ENCODE data around the gene SSBP3. TPM values are rescaled to one million over a fixed set of nuclear protein-coding genes. Genes with fewer than 3 reads are reported as not detected.

SSBP3 gene
- total and polyA plus RNA-seq, 5 experiments from 2014 or later = 16.1 to 93.8 (median 19.8) TPM

- Mint-ChIP-seq H3K27ac (peak overlapping the region in 3 of 10 donors; percentile 19 to 89 (median 33)), H3K4me3 (no peak overlapping the region), H3K27me3 (no peaks in the 10 kb centered on the region), H3K9me3 (no peaks in the 10 kb centered on the region), H3K36me3 (peaks cover 0 to 31% (median 0%) of the 10 kb centered on the region in 3 donors), H3K4me1 (peaks cover 27 to 82% (median 57%) of the 10 kb centered on the region in 4 donors)
- DNase-seq = no peak
- ATAC-seq = no peak
- POLR2A ChIA-PET = no interaction called here
Measured at GRCh38 chr1:54342288-54342687, 63.9 kb downstream of the SSBP3 start.

- peak overlapping the region in 3 of 10 donors; percentile 52 to 89 (median 54) for H3K27ac Mint-ChIP-seq
Measured at GRCh38 chr1:54341763-54342162, 64.4 kb downstream of the SSBP3 start.

GRCh38 chr1:54340878-54341277, 65.3 kb downstream of the SSBP3 start:
- POLR2A ChIA-PET = interaction anchor here (1.0 kb wide), 1 partner anchor 12 kb away, joined by 3 read pairs; no protein-coding TSS in a partner anchor
- H3K9me3 Mint-ChIP-seq = no peaks in the 10 kb centered on the region
- peaks cover 0 to 34% (median 0%) of the 10 kb centered on the region in 3 donors for H3K36me3 Mint-ChIP-seq
- DNase-seq = no peak
- no peak for ATAC-seq
- peak overlapping the region in 1 of 10 donors; percentile 41 for H3K4me3 Mint-ChIP-seq
- peak overlapping the region in 5 of 10 donors; percentile 56 to 89 (median 80) for H3K27ac Mint-ChIP-seq
- peaks cover 29 to 86% (median 62%) of the 10 kb centered on the region in 4 donors for H3K4me1 Mint-ChIP-seq
- H3K27me3 Mint-ChIP-seq = no peaks in the 10 kb centered on the region

More at GRCh38 chr1:54341763-54342162, 64.4 kb downstream of the SSBP3 start:
- POLR2A ChIA-PET = no interaction called here
- Mint-ChIP-seq H3K36me3 (peaks cover 0 to 33% (median 0%) of the 10 kb centered on the region in 3 donors), H3K4me3 (no peak overlapping the region), H3K4me1 (peaks cover 27 to 85% (median 58%) of the 10 kb centered on the region in 4 donors), H3K9me3 (no peaks in the 10 kb centered on the region), H3K27me3 (no peaks in the 10 kb centered on the region)
- no peak for ATAC-seq
- DNase-seq = no peak

GRCh38 chr1:54340434-54340833, 65.8 kb downstream of the SSBP3 start:
- Mint-ChIP-seq H3K36me3 (peaks cover 0 to 34% (median 0%) of the 10 kb centered on the region in 3 donors), H3K4me3 (no peak overlapping the region), H3K4me1 (peaks cover 33 to 88% (median 64%) of the 10 kb centered on the region in 4 donors), H3K9me3 (no peaks in the 10 kb centered on the region), H3K27ac (peak overlapping the region in 3 of 10 donors; percentile 29 to 89 (median 43)), H3K27me3 (no peaks in the 10 kb centered on the region)
- DNase-seq = no peak
- POLR2A ChIA-PET = interaction anchor here (1.0 kb wide), 1 partner anchor 12 kb away, joined by 3 read pairs; no protein-coding TSS in a partner anchor
- no peak for ATAC-seq

GRCh38 chr1:54339126-54339525, 67.1 kb downstream of the SSBP3 start:
- H3K9me3 Mint-ChIP-seq = no peaks in the 10 kb centered on the region
- no peaks in the 10 kb centered on the region for H3K27me3 Mint-ChIP-seq
- H3K4me3 Mint-ChIP-seq = no peak overlapping the region
- ATAC-seq (no peak), DNase-seq (no peak)
- peak overlapping the region in 6 of 10 donors; percentile 26 to 76 (median 50) for H3K27ac Mint-ChIP-seq
- POLR2A ChIA-PET = no interaction called here
- H3K4me1 Mint-ChIP-seq = peaks cover 33 to 88% (median 67%) of the 10 kb centered on the region in 4 donors
- H3K36me3 Mint-ChIP-seq = peaks cover 0 to 26% (median 0%) of the 10 kb centered on the region in 3 donors

- H3K4me1 Mint-ChIP-seq = peaks cover 29 to 87% (median 64%) of the 10 kb centered on the region in 4 donors
- POLR2A ChIA-PET = no interaction called here
- DNase-seq (no peak), ATAC-seq (no peak)
- no peaks in the 10 kb centered on the region for H3K9me3 Mint-ChIP-seq
- no peaks in the 10 kb centered on the region for H3K27me3 Mint-ChIP-seq
- no peak overlapping the region for H3K4me3 Mint-ChIP-seq
- H3K36me3 Mint-ChIP-seq = peaks cover 0 to 22% (median 0%) of the 10 kb centered on the region in 3 donors
- H3K27ac Mint-ChIP-seq = peak overlapping the region in 8 of 10 donors; percentile 3 to 80 (median 62)
Measured at GRCh38 chr1:54338464-54338863, 67.7 kb downstream of the SSBP3 start.

GRCh38 chr1:54337928-54338327, 68.3 kb downstream of the SSBP3 start:
- Mint-ChIP-seq H3K4me1 (peaks cover 29 to 88% (median 65%) of the 10 kb centered on the region in 4 donors), H3K27ac (peak overlapping the region in 7 of 10 donors; percentile 1 to 80 (median 42)), H3K4me3 (peak overlapping the region in 2 of 10 donors; percentile 18 to 25), H3K36me3 (peaks cover 0 to 20% (median 0%) of the 10 kb centered on the region in 3 donors), H3K9me3 (no peaks in the 10 kb centered on the region), H3K27me3 (no peaks in the 10 kb centered on the region)
- DNase-seq (peak in 2 of 10 donors; percentile 16 to 36), ATAC-seq (peak; percentile 56 to 58)
- POLR2A ChIA-PET = interaction anchor here (0.6 kb wide), 1 partner anchor 53 kb away, joined by 3 read pairs; no protein-coding TSS in a partner anchor

- H3K9me3 Mint-ChIP-seq = no peaks in the 10 kb centered on the region
Measured at GRCh38 chr1:54337034-54337433, 69.2 kb downstream of the SSBP3 start.

GRCh38 chr1:54336116-54336515, 70.1 kb downstream of the SSBP3 start:
- peaks cover 0 to 14% (median 0%) of the 10 kb centered on the region in 3 donors for H3K36me3 Mint-ChIP-seq
- no peak overlapping the region for H3K4me3 Mint-ChIP-seq
- ATAC-seq (no peak), DNase-seq (no peak)
- H3K4me1 Mint-ChIP-seq = peaks cover 33 to 90% (median 69%) of the 10 kb centered on the region in 4 donors
- no peaks in the 10 kb centered on the region for H3K9me3 Mint-ChIP-seq
- POLR2A ChIA-PET = no interaction called here
- H3K27me3 Mint-ChIP-seq = no peaks in the 10 kb centered on the region
- H3K27ac Mint-ChIP-seq = peak overlapping the region in 4 of 10 donors; percentile 3 to 72 (median 41)

More at GRCh38 chr1:54337034-54337433, 69.2 kb downstream of the SSBP3 start:
- no peaks in the 10 kb centered on the region for H3K27me3 Mint-ChIP-seq
- POLR2A ChIA-PET = interaction anchor here (0.6 kb wide), 1 partner anchor 52 kb away, joined by 3 read pairs; no protein-coding TSS in a partner anchor
- no peak for ATAC-seq
- H3K4me1 Mint-ChIP-seq = peaks cover 28 to 90% (median 67%) of the 10 kb centered on the region in 4 donors
- peaks cover 0 to 20% (median 0%) of the 10 kb centered on the region in 3 donors for H3K36me3 Mint-ChIP-seq
- no peak overlapping the region for H3K4me3 Mint-ChIP-seq
- H3K27ac Mint-ChIP-seq = peak overlapping the region in 2 of 10 donors; percentile 56 to 71
- DNase-seq = no peak

GRCh38 chr1:54335755-54336108, 70.5 kb downstream of the SSBP3 start:
- no peak for ATAC-seq
- H3K36me3 Mint-ChIP-seq = peaks cover 0 to 11% (median 0%) of the 10 kb centered on the region in 3 donors
- DNase-seq = no peak
- POLR2A ChIA-PET = no interaction called here
- peak overlapping the region in 1 of 10 donors; percentile 14 for H3K4me3 Mint-ChIP-seq
- H3K27me3 Mint-ChIP-seq = no peaks in the 10 kb centered on the region
- H3K9me3 Mint-ChIP-seq = no peaks in the 10 kb centered on the region
- H3K27ac Mint-ChIP-seq = peak overlapping the region in 4 of 10 donors; percentile 24 to 83 (median 46)
- peaks cover 35 to 90% (median 71%) of the 10 kb centered on the region in 4 donors for H3K4me1 Mint-ChIP-seq

GRCh38 chr1:54335011-54335754, 71.0 kb downstream of the SSBP3 start:
- peak overlapping the region in 7 of 10 donors; percentile 8 to 83 (median 47) for H3K27ac Mint-ChIP-seq
- POLR2A ChIA-PET = no interaction called here
- ATAC-seq = no peak

GRCh38 chr1:54332781-54333585, 73.2 kb downstream of the SSBP3 start:
- no peak for ATAC-seq
- peaks cover 0 to 9% (median 0%) of the 10 kb centered on the region in 3 donors for H3K36me3 Mint-ChIP-seq
- POLR2A ChIA-PET = interaction anchor here (1.1 kb wide), 1 partner anchor 48 kb away, joined by 3 read pairs; no protein-coding TSS in a partner anchor
- H3K27ac Mint-ChIP-seq = peak overlapping the region in 7 of 10 donors; percentile 11 to 81 (median 55)
- no peaks in the 10 kb centered on the region for H3K27me3 Mint-ChIP-seq
- peaks cover 32 to 89% (median 78%) of the 10 kb centered on the region in 4 donors for H3K4me1 Mint-ChIP-seq
- no peak for DNase-seq
- no peaks in the 10 kb centered on the region for H3K9me3 Mint-ChIP-seq
- H3K4me3 Mint-ChIP-seq = peak overlapping the region in 2 of 10 donors; percentile 10 to 26

More at GRCh38 chr1:54335011-54335754, 71.0 kb downstream of the SSBP3 start:
- no peak overlapping the region for H3K4me3 Mint-ChIP-seq
- H3K36me3 Mint-ChIP-seq = peaks cover 0 to 11% (median 0%) of the 10 kb centered on the region in 3 donors
- peaks cover 39 to 91% (median 74%) of the 10 kb centered on the region in 4 donors for H3K4me1 Mint-ChIP-seq
- H3K27me3 Mint-ChIP-seq = no peaks in the 10 kb centered on the region
- DNase-seq = no peak
- no peaks in the 10 kb centered on the region for H3K9me3 Mint-ChIP-seq

Data from naive thymus-derived CD8-positive, alpha-beta T cell (primary cell).